Activated CD8-positive, alpha-beta memory T cell treated with anti-CD3 and anti-CD28 coated beads for 4 hours (primary cell): Measurements from ENCODE around the gene MED22.
"Not testable (repeated sequence)": the region's sequence is repeated elsewhere in the genome, so short reads cannot be mapped to it uniquely, and the experiment has no call there.

ENCODE experiments used
- DNase-seq, 2 donors: peaks; one replicate each; pipeline ENCODE4 v3.0.0-alpha.2; 2020; ENCODE audit warnings: low read depth in 2 of 2

Gene MED22

DNA sequence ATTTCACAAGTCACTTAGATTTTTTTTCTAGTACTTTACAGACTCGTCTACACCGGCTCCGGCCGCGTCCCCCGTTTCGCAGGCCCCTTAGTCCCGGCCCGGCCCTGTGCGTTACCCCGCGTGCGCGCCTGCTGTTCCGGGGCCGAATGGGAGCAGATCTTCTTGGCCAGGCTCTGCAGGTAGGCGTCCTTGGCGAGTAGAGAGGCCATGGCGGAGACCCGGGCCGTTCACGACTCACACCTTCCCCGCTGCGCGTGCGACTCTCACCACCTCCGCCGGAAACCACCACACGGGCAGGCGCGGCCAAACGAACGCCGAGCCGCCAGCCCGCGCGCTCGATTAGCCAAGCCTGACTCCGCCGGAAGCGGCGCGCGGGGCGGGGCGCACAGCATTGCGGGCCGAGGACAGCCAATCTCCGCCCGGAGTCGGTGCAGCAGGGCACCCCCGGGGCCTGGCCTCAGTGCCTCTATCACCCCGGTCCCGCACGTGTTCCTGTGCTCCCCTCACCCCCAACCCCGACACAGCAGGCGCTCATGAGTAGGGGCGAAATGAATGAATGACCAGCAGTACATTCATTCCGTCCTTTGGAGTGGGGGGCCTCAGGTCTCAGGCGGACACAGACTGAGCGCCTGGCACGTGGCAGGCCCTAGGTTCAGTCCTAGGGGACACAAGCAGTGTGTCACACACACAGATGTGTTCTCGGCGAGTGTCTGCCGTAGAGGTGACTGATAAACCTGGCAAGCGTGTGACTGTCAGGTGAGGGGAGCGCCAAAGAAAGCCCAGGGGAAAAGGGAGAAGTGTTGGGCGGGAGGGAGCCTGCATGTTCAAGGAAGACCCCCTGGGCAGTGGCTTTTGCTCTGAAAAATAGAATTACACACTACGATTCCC is 11.8 kb downstream of the MED22 start, which contains the start of gene SURF6:
Gene SURF6, minus strand, starts transcription at position 265 of the 888 bp plus-strand sequence. Its CDS starts 56 bp downstream, at position 209.
- peak; percentile 86 to 87 for DNase-seq

DNA sequence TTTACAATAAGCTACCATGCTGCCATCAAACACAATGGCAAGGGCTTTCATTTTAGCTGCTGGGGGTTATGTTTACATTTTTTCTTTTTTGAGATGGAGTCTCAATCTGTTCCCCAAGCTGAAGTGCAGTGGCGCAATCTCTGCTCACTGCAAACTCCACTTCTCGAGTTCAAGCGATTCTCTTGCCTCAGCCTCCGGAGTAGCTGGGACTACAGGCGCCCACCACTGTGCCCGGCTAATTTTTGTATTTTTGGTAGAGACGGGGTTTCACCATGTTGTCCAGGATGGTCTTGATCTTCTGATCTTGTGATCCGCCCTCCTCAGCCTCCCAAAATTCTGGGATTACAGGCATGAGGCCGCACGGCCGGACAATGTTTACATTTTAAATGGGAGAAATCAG is 13.0 kb downstream of the MED22 start:
- DNase-seq = not testable (repeated sequence)

DNA sequence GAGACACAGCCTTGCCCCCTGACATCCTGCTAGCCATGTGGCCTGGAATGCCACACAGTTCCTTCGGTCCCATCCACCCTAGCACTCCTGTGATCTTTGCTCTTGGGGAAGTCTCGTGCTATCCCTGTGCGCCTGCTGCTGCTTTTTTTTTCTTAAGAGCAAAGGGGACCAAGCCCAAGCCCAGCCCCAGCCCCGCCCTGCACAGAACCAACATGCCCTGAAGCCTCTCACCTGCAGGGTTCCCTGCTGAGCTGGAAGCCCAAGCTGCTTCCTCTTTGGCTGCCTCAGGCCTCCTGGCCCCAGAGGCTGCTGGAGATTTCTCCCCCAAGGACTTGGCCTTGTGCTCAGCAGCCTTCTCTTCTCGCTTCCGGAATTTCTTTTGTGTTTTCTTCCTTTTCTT is 13.8 kb downstream of the MED22 start:
- DNase-seq = no peak

DNA sequence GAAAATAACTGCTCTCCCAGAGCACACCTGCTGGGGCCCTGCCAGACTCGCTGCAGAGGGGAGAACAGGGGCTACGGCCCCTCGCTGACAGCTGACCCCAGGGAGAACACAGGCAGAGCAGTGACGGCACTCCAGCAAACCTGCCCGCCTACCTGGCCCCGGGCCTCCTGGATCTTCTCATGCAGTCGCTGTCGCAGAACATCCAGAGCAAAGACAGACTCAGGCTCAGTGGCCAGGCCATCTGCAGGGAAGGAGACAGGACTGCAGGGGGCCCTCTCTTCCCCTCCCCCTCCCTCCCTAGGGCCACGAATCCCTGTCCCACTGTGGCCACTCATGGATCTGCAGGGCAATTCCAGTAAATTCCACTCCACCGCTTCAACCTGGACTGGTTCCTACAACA is 14.4 kb downstream of the MED22 start:
- DNase-seq = no peak

DNA sequence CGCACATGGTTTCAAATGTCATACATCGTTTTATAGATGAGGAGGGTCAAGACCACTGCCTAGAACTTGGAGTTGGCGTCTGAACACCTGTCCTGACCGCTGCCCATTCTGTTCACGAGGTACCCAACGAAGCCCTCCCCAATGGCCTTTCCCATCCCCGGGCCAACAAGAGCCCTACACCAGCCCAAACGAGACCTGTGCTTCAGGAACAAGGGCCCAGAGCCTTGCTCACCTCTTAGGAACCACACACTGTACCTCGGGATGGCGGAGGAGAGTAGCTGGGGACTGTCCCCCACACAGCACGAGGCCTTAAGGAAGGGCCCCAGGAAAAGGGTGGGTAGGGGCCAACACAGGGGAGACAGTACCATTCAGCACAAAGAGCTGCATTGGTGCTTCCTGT is 14.9 kb downstream of the MED22 start:
- DNase-seq = no peak

DNA sequence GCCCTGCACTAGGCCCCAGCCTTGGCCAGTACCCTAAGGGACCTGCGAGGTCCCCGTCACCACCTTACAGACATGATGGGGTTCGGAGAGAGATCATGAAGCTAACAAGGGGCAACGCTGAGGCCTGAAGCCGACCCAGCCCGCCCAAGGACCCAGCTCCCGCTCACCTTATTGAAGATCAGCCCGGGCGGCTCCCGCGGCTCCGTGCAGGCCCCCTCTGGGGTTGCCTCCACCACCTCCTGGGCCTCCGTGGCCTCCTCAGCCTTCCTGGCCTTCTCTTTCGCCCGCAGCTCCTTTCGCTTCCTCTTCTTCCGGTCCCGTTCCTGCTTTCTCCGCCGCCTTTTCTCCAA is 15.6 kb downstream of the MED22 start:
- no peak for DNase-seq

DNA sequence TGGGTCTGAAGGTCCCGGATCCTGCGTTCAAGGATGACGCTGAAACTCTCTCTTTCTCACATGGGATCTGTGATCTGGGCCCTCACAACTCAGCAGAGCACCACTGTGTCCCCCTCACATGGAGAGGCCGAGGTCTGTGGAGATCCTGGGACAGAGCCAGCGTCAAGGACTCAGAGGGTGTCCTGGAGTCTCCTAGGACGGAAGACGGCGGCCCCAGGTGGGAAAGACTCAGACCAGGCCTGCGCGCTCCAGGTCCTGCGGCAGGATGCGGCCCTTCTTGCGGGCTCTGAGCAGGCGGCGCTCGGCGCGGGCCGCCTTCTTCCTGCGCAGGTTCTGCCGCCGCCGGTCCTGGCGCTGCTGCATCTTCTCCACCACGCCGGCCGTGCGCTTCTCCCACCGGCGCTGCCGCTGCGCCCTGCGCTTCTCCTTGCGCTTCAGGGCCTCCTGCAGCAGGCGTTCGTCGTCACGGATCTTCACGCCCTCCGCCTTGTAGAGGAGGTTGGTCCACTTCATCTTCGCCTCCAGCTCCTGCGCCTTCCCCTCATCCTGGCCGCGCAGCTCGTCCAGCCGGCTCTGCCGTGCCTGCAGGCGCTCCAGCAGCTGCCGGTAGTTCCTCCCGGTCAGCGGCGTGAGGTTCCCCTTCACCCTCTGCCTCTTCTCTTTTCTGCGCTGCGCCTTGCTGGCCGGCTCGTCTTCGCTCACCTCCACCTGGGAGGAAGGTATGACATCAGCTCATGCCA is 16.1 kb downstream of the MED22 start:
- no peak for DNase-seq

DNA sequence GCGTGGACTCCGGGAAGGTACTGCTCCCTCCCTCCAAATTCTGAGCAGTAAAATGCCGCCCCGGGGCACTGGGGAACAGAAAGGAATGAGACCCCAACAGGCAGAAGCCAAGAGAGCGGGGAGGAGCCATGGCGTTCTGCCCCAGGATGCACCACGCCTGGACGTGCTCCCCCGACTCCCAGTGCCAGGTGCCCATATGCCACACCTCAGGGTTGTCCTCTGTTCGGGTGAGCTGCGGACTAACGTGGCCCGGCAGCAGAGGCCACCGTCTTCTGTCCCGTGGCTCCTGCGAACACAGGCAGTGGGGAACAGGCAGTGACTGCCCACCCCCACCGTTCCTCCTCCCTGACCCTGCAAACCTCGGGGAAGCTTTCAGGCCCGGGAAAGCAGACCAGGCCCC is 16.7 kb downstream of the MED22 start:
- no peak for DNase-seq

DNA sequence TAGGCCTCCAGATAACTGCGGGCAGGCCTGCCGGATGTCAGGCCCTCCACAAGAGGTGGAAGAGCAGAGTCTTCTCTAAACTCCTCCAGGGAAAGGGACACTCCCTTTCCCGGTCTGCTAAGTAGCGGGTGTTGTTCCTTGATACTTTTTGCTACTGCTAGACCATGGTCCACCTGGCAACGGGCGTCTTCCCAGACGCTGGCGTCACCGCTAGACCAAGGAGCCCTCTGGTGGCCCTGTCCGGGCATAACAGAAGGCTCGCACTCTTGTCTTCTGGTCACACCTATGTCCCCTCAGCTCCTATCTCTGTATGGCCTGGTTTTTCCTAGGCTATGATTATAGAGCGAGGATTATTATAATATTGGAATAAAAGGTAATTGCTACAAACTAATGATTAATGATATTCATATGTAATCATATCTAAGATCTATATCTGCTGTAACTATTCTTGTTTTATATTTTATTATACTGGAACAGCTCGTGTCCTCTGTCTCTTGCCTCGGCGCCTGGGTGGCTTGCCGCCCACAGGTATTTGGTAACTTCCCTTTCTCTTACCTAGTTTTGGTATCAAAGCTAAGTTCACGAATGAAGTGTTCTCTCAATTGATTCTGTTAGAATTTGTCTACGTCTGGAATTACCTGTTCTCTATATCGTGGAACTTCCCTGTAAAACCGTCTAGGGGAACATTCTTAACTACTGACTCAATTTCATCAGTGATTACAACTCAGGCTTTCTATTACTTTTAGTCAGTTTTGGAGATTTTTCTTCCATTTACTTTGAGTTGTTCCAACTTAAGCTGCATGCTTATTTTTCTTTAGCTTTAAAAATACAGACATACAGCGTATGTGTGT is 18.4 kb downstream of the MED22 start:
- DNase-seq = not testable (repeated sequence)

DNA sequence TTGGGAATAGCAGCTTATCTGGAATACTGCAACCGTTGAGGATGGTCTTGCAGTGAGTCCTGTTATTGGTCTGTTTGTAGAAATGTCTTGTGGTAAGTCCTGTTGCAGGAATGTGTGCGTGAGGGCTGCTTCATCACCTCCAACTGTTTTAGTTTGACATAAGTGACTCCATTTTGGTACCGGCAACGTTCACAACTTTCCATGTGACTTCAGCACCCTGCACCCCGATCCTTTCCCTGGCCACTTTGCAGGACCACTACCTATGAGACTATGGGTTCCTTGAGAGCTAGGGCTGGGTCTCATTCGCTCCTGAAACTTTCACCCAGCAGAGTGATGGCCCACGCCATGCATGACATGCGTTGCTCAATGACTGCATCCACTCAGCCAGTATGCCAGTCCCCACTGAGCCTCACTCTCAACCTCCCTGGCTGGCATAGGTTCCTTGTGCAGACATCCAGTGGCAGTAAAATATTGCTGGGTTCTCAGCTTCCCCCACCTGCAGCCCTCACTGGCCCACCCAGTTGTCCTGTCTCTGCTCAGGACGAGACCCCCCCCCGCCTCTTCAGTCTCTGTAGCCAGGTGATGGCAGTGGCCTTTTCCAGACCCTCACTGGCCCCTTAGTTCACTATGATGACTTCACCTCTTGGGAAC is 20.0 kb downstream of the MED22 start:
- no peak for DNase-seq

DNA sequence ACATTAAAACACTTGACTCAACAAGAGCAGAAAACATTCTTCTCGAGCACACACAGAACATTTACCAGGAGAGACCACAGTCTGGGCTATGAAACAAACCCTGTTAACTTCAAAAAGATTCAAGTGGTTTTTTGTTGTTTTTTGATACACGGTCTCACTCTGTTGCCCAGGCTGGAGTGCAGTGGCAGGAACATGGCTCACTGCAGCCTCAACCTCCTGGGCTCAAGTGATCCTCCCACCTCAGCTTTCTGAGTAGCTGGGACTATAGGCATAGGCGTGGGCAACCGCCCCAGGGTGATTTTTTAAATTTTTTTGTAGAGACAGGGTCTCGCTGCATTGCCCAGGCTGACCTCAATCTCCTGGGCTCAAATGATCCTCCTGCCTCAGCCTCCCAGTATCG is 20.9 kb downstream of the MED22 start:
- DNase-seq = not testable (repeated sequence)

DNA sequence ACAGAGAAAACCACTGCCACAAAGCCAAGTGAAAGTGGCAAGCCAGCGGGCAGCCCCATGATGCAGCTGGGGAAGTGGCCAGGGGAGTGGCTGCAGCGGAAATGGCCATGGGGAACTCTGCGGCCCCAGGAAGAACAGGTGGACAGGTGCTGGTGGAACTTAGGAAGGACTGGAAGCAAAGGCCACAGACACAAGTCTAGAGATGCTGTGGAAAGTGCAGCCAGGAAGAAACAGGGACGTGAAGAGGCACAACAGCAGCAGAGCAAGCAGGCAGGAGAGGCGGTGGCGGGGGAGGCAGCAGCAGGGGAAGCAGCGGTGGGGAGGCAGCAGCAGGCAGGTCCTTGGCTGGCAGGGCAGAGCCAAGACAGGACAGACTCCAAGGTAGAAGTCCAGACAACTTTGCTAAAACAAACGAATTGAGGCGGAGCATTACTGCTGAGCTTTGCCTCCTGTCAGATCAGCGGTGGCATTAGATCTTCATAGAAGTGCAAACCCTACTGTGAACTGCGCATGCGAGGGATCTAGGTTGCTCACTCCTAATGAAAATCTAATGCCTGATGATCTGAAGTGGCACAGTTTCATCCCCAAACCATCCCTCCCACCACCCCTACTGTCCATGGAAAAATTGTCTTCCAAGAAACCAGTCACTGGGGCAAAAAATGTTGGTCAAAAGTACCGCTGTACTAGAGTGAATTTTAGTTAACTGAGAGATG is 23.8 kb downstream of the MED22 start:
- DNase-seq = no peak

DNA sequence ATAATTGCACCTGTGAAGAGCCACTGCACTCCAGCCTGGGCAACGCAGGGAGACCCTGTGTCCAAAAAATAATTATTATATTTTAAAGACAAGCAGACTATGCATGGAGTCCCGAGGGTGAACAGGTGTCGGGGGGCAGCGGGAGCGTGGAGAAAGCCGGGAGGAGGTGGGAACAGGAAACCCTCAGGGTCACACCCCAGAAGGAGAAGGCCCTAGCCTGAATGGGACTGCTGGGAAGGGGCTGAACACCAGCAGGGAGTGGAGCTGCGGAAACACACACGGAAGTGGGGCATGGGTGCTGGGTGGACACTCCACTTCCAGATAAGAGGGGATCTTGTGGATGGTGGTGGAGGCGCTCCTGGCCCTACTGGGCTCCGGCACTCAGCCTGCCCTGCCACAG is 24.7 kb downstream of the MED22 start:
- no peak for DNase-seq

DNA sequence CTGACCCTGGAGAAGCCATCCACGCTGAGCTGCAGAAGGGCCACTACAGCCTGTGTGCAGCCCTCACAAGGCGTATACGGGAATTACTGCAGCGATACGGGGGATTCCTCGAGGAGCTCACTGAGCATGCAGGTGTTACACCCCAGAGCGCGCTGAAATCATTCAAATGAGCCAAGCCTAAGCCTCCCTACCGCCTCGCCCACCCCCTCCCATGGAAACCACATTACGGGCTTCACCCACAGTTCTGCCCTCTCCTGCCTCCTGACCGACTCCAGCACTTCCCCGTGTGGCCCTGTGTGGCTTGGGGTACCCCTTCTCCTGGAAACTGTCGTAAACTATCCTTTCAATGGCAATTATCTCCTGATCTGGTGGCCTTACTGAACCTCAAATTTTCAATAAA is 25.2 kb downstream of the MED22 start:
- no peak for DNase-seq

DNA sequence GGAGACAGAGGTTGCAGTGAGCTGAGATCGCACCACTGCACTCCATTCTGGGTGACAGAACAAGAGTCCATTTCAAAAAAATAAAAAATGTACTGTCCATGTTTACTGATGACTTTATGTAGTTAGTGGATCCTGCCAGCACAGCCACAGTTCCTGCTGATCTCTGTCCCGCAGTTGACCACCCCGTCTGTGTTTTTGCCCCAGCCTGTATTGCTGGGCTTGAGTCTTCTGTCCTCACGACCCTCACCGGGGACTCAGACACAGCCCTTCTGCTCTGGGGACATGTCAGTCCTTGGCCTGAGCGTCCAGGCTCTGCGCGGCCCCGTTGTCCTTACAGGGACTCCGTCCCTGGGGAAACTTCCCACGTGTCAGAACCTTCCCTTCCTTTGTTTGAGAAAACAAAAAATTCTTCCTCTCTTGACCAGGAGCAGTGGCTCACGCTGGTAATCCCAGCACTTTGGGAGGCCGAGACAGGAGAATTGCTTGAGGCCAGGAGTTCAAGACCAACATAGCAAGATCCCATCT is 26.5 kb downstream of the MED22 start:
- no peak for DNase-seq

DNA sequence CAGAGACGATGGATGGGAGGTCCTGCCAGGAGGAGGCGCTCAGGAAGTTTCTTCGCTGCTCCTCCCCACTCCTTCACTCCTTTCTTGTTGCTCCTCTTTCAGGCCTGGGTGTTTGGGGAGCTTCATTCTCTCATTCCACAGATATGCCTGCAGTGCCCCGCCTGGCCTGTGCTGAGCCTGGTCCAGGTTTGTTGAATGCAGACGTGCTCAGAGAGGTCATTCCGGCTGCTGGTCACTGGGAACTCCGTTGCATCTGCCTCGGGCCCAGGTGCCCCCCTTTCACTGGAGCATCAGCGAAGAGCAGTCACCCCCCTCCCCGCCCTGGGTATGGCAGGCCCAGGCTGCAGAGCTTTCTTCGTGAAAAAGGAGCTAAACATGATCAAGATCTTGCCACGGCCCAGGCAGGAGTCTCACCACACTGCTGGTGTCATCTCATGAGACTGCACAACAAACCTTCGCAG is 27.5 kb downstream of the MED22 start:
- no peak for DNase-seq

DNA sequence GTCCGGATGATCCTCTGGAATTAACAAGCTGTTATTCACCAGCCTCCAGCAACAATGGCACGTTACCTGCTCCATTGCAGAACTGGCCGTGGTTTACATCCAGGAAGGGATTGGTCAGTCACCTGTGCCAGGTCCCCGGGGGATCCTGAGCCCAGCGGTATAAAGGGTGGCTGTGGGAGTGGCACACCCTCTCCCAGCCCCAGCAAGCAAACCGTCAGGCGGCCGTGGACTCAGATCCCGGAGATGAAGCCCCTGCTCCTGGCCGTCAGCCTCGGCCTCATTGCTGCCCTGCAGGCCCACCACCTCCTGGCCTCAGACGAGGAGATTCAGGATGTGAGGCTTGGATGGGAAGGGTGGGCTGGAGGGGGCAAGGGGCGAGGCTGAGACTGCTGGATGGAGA is 30.4 kb downstream of the MED22 start:
- not testable (repeated sequence) for DNase-seq

DNA sequence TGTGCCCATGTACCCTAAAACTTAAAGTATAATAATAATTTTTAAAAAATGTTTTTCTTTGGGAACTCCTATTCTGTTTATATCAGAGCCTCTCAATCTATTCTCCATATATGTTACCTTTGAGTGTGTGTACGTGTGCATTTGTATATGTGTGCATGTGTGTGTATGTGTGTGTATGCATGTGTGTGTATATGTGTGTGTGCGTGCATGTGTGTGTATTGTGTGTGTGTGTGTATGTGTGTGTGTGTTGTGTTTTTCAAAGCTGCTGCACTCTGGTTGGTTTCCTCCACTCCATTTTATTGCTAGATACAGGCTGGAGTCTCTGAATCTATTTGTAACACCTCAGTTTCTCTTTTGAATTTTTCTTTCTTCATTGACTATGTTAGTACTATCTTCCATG is 31.9 kb downstream of the MED22 start:
- no peak for DNase-seq

DNA sequence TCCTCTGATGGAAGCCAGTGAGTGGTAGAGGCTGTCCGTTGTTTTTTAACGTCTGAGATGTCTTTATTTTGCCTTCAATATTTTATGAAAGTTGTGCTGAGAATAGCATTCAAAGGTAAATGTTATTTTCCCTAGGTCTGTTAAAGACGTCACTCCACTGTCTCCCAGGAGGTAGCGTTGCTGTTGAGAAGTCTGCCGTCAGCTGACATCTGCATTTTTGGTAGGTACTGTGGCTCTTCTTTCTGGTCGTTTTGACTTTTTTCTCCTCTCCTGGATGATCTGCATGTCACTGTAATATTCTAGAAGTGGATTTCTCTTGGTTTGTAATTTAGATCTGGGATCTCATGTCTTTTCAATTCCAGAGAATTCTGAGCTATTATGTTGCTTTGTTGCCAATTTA is 38.3 kb downstream of the MED22 start:
- DNase-seq = no peak

DNA sequence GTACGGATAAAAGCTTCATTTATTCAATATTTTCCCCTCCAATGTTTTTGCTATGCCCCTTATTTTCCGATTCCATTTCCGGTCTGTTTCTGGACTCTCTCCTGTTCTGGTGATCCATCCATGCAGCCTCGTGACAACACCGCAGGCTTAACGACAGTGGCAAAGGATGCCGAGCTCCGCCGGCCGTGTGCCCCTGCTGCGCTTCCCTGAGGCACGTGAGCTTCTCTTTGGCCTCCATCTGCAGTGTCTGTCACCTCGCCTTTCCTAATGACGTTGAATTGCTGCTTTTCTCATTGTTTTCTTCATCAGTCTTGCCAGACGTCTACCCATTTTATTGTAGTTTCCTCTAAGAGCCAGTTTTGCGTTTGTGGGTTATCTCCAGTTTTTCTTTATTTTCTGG is 40.6 kb downstream of the MED22 start:
- DNase-seq = no peak
